T-helper 2 cell treated with Interferon-gamma antibody and Interleukin-4, amounts not matched to agents 5 μg/mL and 100 μg/mL, for 36 hours (primary cell): ENCODE results near the gene ODAD2.

Source experiments
- DNase-seq: peaks from one replicate; pipeline ENCODE4 v3.0.0; 2021; ENCODE audit warnings: low spot score
- H3K27ac Mint-ChIP-seq: one replicate; pipeline ENCODE4 v1.8.0; 2021; ENCODE audit warnings: mild to moderate bottlenecking, mixed read lengths
- H3K27me3 Mint-ChIP-seq: one replicate; pipeline ENCODE4 v1.8.0; 2021; ENCODE audit warnings: low read depth, mixed read lengths
- H3K36me3 Mint-ChIP-seq: one replicate; pipeline ENCODE4 v1.8.0; 2021; ENCODE audit warnings: low read depth, mixed read lengths
- H3K4me1 Mint-ChIP-seq: one replicate; pipeline ENCODE4 v1.8.0; 2021; ENCODE audit warnings: low read depth, mixed read lengths
- H3K4me3 Mint-ChIP-seq: one replicate; pipeline ENCODE4 v1.8.0; 2022; ENCODE audit warnings: mild to moderate bottlenecking, moderate library complexity, mixed read lengths
- H3K9me3 Mint-ChIP-seq: one replicate; pipeline ENCODE4 v1.8.0; 2021; ENCODE audit warnings: mixed read lengths

ODAD2 gene

GRCh38 chr10:27801171-27801785, 197.6 kb downstream of the ODAD2 start:
- no peak for DNase-seq
- H3K36me3 Mint-ChIP-seq: no peaks in the 10 kb centered on the region
- no peak overlapping the region for H3K4me3 Mint-ChIP-seq
- no peaks in the 10 kb centered on the region for H3K4me1 Mint-ChIP-seq
- no peak overlapping the region for H3K27ac Mint-ChIP-seq
- no peaks in the 10 kb centered on the region for H3K9me3 Mint-ChIP-seq
- peaks cover 3% of the 10 kb centered on the region for H3K27me3 Mint-ChIP-seq

- H3K27me3 Mint-ChIP-seq: peaks cover 4% of the 10 kb centered on the region
- no peak overlapping the region for H3K4me3 Mint-ChIP-seq
- H3K9me3 Mint-ChIP-seq: no peaks in the 10 kb centered on the region
- H3K27ac Mint-ChIP-seq: no peak overlapping the region
- no peak for DNase-seq
- no peaks in the 10 kb centered on the region for H3K36me3 Mint-ChIP-seq
- H3K4me1 Mint-ChIP-seq: no peaks in the 10 kb centered on the region
Measured at GRCh38 chr10:27799046-27799445, 199.8 kb downstream of the ODAD2 start.

GRCh38 chr10:27794157-27794556, 204.7 kb downstream of the ODAD2 start:
- H3K4me3 Mint-ChIP-seq: no peak overlapping the region

DNA sequence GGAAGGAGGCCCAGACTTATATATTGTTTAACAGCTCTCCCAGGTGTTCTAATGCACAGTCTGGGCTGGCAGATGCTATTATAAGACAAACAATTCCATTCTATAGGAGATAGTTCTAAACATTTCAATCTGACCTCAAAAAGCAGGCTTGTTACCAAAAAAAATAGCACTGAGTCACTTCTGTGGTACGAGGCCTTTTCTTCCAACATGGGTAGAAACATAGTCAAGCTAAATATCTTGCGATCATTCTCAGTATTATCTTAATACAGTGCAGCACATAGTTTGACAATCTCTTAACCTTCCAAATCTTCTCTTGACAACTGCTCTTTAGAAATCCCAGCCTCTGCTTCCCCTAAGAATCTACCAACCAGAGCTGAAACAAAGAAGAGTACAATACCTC, 206.7 kb downstream of the ODAD2 start:
- Mint-ChIP-seq H3K36me3 (no peaks in the 10 kb centered on the region), H3K27ac (no peak overlapping the region), H3K4me1 (no peaks in the 10 kb centered on the region), H3K9me3 (no peaks in the 10 kb centered on the region), H3K27me3 (peaks cover 2% of the 10 kb centered on the region), H3K4me3 (no peak overlapping the region)
- no peak for DNase-seq

More at GRCh38 chr10:27794157-27794556, 204.7 kb downstream of the ODAD2 start:
- Mint-ChIP-seq H3K27ac (no peak overlapping the region), H3K4me1 (no peaks in the 10 kb centered on the region), H3K27me3 (peaks cover 2% of the 10 kb centered on the region), H3K9me3 (no peaks in the 10 kb centered on the region), H3K36me3 (no peaks in the 10 kb centered on the region)
- DNase-seq: no peak

DNA sequence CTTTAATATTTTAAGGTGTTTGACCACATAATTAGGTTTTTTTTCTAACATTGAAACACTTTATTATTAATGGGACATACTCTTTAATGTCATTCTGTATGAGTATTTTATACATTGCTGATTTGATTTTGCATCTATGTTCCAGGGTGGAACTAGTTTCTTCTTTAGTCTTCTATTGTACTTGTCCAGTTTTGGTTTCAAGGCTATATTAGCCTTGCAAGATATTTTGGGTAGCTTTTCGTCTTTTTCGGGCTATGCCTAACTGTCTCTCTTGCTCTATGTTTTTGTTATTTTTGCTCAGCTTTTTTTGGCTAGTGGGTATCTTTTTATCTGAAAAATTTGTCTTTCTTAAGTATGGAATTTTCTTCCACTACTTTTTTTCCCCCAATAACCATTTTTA, 214.6 kb downstream of the ODAD2 start:
- Mint-ChIP-seq H3K4me1 (no peaks in the 10 kb centered on the region), H3K9me3 (no peaks in the 10 kb centered on the region), H3K27ac (no peak overlapping the region), H3K27me3 (peaks cover 2% of the 10 kb centered on the region), H3K36me3 (no peaks in the 10 kb centered on the region), H3K4me3 (no peak overlapping the region)
- DNase-seq: no peak

- H3K9me3 Mint-ChIP-seq: no peaks in the 10 kb centered on the region
- peaks cover 2% of the 10 kb centered on the region for H3K27me3 Mint-ChIP-seq
- no peaks in the 10 kb centered on the region for H3K36me3 Mint-ChIP-seq
- no peak overlapping the region for H3K27ac Mint-ChIP-seq
- H3K4me1 Mint-ChIP-seq: no peaks in the 10 kb centered on the region
- no peak overlapping the region for H3K4me3 Mint-ChIP-seq
- DNase-seq: no peak
Measured at GRCh38 chr10:27783660-27784059, 215.2 kb downstream of the ODAD2 start.

- Mint-ChIP-seq H3K4me1 (no peaks in the 10 kb centered on the region), H3K36me3 (no peaks in the 10 kb centered on the region), H3K9me3 (no peaks in the 10 kb centered on the region), H3K27ac (no peak overlapping the region), H3K27me3 (peaks cover 2% of the 10 kb centered on the region), H3K4me3 (no peak overlapping the region)
- no peak for DNase-seq
Measured at GRCh38 chr10:27779462-27780015, 219.3 kb downstream of the ODAD2 start.

GRCh38 chr10:27774831-27775230, 224.0 kb downstream of the ODAD2 start:
- no peaks in the 10 kb centered on the region for H3K9me3 Mint-ChIP-seq
- no peak overlapping the region for H3K27ac Mint-ChIP-seq
- H3K4me3 Mint-ChIP-seq: no peak overlapping the region
- no peak for DNase-seq
- no peaks in the 10 kb centered on the region for H3K36me3 Mint-ChIP-seq
- peaks cover 3% of the 10 kb centered on the region for H3K4me1 Mint-ChIP-seq
- peaks cover 14% of the 10 kb centered on the region for H3K27me3 Mint-ChIP-seq

- Mint-ChIP-seq H3K27ac (no peak overlapping the region), H3K27me3 (peaks cover 22% of the 10 kb centered on the region), H3K4me3 (no peak overlapping the region), H3K36me3 (no peaks in the 10 kb centered on the region), H3K4me1 (peaks cover 3% of the 10 kb centered on the region), H3K9me3 (no peaks in the 10 kb centered on the region)
- peak; percentile 24 for DNase-seq
Measured at GRCh38 chr10:27771231-27771630, 227.6 kb downstream of the ODAD2 start.

- Mint-ChIP-seq H3K27ac (no peak overlapping the region), H3K4me3 (no peak overlapping the region), H3K36me3 (no peaks in the 10 kb centered on the region), H3K9me3 (no peaks in the 10 kb centered on the region), H3K4me1 (peaks cover 3% of the 10 kb centered on the region), H3K27me3 (peaks cover 26% of the 10 kb centered on the region)
- DNase-seq: no peak
Measured at GRCh38 chr10:27770181-27770580, 228.7 kb downstream of the ODAD2 start.
